GM12801 (cell line): Measurements from ENCODE around the gene LITAF.

ENCODE experiments used
- TF ChIP-seq, protein P1 (sequence below): IDR thresholded peaks from one replicate; pipeline ENCODE4 v1.5.1; 2011; ENCODE audit warnings: control low read depth; ENCODE audit not compliant: insufficient read length; ENCODE audit errors: extremely low read depth

The LITAF gene

DNA sequence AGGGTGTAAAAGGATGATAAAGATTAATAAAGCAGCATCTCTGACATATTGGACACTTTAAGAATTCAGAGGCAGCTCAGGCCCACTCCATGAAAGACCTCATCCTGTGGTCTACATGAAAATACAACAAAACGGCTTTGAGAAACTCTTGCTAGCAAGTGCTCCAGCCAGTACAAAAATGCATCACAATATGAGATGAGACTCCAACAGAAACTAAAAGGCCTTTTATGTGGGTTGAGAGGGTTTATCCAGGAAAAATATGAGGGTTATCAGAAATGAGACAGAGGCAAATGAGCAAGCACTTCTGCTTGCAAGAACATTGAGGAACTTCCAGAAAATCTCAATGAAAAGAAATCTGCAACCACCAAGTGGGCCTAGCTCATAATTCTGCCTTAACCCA lies 65.7 kb downstream of the LITAF start:
- TF ChIP-seq, protein P1, sequence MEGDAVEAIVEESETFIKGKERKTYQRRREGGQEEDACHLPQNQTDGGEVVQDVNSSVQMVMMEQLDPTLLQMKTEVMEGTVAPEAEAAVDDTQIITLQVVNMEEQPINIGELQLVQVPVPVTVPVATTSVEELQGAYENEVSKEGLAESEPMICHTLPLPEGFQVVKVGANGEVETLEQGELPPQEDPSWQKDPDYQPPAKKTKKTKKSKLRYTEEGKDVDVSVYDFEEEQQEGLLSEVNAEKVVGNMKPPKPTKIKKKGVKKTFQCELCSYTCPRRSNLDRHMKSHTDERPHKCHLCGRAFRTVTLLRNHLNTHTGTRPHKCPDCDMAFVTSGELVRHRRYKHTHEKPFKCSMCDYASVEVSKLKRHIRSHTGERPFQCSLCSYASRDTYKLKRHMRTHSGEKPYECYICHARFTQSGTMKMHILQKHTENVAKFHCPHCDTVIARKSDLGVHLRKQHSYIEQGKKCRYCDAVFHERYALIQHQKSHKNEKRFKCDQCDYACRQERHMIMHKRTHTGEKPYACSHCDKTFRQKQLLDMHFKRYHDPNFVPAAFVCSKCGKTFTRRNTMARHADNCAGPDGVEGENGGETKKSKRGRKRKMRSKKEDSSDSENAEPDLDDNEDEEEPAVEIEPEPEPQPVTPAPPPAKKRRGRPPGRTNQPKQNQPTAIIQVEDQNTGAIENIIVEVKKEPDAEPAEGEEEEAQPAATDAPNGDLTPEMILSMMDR, result no peak

DNA sequence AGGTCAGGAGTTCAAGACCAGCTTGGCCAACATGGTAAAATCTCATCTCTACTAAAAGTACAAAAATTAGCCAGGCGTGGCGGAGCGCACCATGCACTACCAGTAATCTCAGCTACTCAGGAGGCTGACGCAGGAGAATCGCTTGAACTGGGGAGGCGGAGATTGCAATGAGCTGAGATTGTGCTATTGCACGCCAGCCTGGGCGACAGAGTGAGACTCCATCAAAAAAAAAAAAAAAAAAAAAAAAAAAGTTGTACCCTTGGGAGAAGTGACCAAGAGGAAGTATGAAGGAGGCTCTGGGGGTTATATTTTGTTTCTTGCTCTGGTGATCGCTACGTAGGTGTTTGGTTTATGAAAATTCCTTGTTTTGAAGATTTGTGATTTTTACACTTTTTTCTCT lies 66.3 kb downstream of the LITAF start:
- TF ChIP-seq, protein P1, result no peak

DNA sequence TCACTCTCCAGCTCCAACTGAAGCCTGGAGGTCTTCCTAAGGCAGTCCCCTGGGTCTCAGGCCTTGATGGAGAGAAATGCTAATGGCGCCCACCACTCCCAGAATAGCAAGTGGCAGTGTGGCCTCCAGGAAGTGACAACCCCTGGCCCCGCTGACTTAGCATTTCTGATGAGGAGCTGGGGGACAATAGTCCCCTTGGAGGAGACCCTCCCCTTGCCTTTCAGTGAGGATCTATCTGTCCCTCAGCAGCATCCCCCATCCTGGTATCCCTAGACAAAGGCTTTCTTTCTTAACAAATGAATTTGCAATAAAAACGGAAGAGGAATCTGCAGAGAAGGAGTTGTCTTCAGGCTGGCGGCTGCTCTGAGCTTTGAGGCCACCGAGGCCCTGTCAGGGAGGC lies 68.8 kb downstream of the LITAF start:
- TF ChIP-seq, protein P1, result no peak

DNA sequence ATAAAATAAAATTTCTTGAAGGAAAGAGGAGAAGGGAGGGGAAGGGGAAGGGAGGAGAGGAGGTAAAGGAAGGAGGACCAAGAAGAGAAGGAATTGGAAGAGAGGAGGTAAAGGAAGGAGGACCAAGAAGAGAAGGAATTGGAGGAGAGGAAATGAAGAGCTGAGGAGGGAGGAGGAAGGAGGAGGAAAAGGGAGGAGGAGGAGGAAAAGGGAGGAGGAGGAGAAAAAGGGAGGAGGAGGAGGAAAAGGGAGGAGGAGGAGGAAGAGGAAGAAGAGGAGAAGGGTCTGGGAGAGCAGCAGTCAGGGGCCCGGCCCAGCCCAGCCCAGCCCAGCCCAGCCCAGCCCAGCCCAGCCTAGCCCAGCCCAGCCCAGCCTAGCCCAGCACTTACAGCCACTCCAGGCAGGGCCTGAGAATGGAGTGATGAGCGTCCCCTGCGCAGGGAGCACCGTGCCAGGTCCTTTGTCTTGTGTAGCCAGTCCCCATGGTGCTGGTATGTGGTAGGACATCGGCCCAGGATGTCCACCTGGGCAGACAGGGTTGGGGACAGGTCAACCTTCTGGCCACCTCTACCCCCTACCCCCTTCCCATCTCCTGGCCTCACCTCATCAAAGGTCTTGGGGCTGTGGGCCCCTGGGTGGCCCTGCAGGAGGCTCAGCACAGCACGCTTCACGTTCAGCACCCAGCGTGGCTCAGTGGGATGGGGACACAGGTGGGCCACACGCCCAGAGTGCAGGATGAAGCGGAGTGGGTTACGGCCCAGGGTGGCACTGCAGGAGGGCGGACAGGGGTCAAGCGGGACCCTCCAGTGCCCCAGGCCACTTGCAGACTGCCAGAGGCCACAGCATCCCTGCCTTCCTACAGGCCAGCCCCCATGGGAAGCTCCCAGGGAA lies 70.9 kb downstream of the LITAF start:
- TF ChIP-seq, protein P1, result no peak

DNA sequence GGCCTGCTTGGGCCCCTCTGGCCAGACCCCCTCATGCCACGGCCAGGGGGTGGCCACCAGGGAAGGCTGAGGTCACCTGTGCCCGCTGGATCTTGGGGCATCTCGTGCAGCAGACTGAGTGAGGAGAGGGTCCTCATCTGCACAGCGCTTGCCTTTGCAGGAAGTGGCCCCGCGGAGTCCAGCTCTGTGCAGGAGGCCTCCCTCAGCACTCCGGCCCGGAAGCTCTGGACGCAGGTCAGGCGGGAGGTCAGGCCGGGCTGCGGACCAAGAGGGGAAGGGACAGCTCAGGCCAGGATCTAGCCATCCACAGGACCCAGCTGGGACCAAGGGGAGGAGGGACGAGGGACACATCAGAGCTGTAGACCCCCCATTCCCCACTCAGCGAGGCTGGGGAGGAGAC lies 72.4 kb downstream of the LITAF start:
- TF ChIP-seq, protein P1, result no peak

DNA sequence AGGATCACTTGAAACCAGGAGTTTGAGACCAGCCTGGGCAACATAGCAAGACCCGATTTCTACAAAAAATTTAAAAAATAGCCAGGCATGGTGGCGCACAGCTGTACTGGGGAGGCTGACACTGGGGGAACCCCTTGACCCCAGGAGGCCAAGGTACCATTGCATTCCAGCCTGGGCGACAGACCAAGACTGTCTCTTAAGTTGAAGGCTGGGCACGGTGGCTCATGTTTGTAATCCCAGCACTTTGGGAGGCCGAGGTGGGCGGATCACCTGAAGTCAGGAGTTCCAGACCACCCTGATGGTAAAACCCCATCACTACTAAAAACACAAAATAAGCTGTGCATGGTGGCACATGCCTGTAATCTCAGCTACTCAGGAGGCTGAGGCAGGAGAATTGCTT lies 74.9 kb downstream of the LITAF start:
- TF ChIP-seq, protein P1, result no peak

DNA sequence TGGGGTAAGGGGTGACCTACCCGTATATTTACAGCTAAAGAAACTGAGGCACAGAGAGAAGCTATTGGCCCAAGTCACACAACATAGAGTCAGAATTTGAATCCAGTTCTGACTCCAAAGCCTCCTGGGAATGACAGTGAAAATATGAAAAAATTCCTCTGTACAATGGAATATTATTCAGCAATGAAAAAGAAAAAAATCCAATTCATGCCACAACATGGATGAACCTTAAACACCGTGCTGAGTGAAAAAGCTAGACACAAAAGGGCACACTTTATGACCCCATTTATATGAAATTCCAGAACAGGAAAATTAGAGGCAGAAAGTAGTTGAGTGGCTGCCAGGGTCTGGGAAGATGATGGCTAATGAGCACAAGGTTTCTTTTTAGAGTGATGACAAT lies 75.4 kb downstream of the LITAF start:
- TF ChIP-seq, protein P1, result no peak
